Kidney (tissue), 14 donors: ENCODE measurements around the gene TENM4. TPM values are rescaled to one million over a fixed set of nuclear protein-coding genes. Genes with fewer than 3 reads are reported as not detected.

Source experiments
- DNase-seq, 5 donors: peaks; one replicate each; pipeline ENCODE4 v3.0.0-alpha.2; 2013 to 2020
- FAIRE-seq: peaks from 2 replicates; lab custom pipeline; 2012; peaks lifted over from hg19 to GRCh38; lab: Jason Lieb, UNC
- H3K27ac ChIP-seq, 2 donors: one replicate each; pipeline ENCODE4 v1.7.0; 2013; ENCODE audit warnings: low read depth in 2 of 2, low read length in 2 of 2, inconsistent platforms in 1 of 2
- H3K27me3 ChIP-seq: one replicate; pipeline ENCODE4 v1.7.1; 2013; ENCODE audit warnings: low read length, inconsistent platforms; ENCODE audit not compliant: control insufficient read depth, insufficient read depth
- H3K36me3 ChIP-seq, 3 donors: one replicate each; pipeline versions ENCODE4 v1.7.0 to v1.7.1; 2013; ENCODE audit warnings: low read length in 3 of 3, control low read depth in 1 of 3, inconsistent platforms in 1 of 3; ENCODE audit not compliant: insufficient read depth in 3 of 3, control insufficient read depth in 2 of 3
- H3K4me1 ChIP-seq, 3 donors: one replicate each; pipeline versions ENCODE4 v1.7.0 to v1.7.1; 2013; ENCODE audit warnings: low read length in 3 of 3, inconsistent platforms in 1 of 3, low read depth in 1 of 3; ENCODE audit not compliant: control insufficient read depth in 2 of 3, insufficient read depth in 2 of 3
- H3K4me3 ChIP-seq, 3 donors: one replicate each; pipeline versions ENCODE4 v1.7.0 to v1.8.1; 2013; ENCODE audit warnings: low read length in 3 of 3, control low read depth in 1 of 3, inconsistent platforms in 1 of 3
- H3K9ac ChIP-seq, 3 donors: one replicate each; pipeline versions ENCODE4 v1.7.0 to v1.7.1; 2013; ENCODE audit warnings: low read length in 3 of 3, control low read depth in 1 of 3, inconsistent platforms in 1 of 3
- H3K9me3 ChIP-seq, 3 donors: one replicate each; pipeline versions ENCODE4 v1.7.0 to v1.7.1; 2013; ENCODE audit warnings: low read length in 3 of 3, control low read depth in 1 of 3, inconsistent platforms in 1 of 3; ENCODE audit not compliant: control insufficient read depth in 2 of 3, insufficient read depth in 1 of 3
- intact Hi-C: fragments of 100-400 bp; cut with DNase I; formaldehyde crosslinking; loops from one replicate; pipeline ENCODE4 v1.11.1; 2022
- polyA plus RNA-seq: library from polyadenylated mRNA; stranded (reverse); fragments of 350-450 nt; fragmentation: Illumina TruSeq; extraction: RNeasy Lipid Tissue Mini Kit (QIAGEN cat#74804); gene quantifications from one replicate; pipeline ENCODE4 v1.2.3, GENCODE V29; 2014; ENCODE audit warnings: low read depth, low replicate concordance; ENCODE audit not compliant: insufficient read depth
- total RNA-seq: library from RNA; stranded (reverse); fragmentation: NEBNext Ultra II Directional; extraction: Animal tissue kit (Norgen Biotek cat#: 25700); gene quantifications from one replicate; pipeline ENCODE4 v1.2.1, GENCODE V29; 2021
- TF ChIP-seq, protein P1 (sequence below): IDR thresholded peaks from 3 replicates; pipeline ENCODE4 v1.5.1; 2012; ENCODE audit warnings: mild to moderate bottlenecking, moderate library complexity, borderline replicate concordance; ENCODE audit not compliant: insufficient read depth; ENCODE audit errors: extremely low read depth
- donor health status: control.
- donor health status: control.
- donor health status: control.
- donor health status: control.
- donor health status: control.
- donor health status: DM: yes; HTN: yes; CAD: no.
- donor health status: Normal renal cell carcinoma (clear cell type).

Gene TENM4
- total and polyA plus RNA-seq, 2 donors from 2014 or later, result 0.34 to 31.0 TPM

DNA sequence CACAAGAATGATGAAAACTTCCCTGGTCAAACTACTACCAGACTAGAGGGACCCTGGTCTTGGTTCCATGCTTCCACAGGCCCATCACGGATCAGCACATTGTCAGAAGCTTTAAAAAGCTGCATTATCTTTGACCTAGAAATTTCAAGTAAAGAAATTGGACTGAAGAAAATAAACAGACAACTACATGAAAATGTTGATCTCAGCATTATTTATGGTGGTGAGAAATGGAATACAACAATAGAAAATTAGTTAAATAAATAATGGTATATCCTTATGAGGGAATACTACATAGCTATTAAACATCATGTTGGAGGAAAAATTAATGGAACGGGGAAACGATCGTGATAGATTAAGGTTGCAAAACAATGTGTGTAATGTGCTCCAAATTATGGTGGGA is 13.7 kb downstream of the TENM4 start:
- FAIRE-seq (no peak), DNase-seq (no peak)
- intact Hi-C loops, result no loop called here
- no peaks in the 10 kb centered on the region for H3K36me3 ChIP-seq
- H3K4me3 ChIP-seq, result no peak overlapping the region
- no peaks in the 10 kb centered on the region for H3K4me1 ChIP-seq
- TF ChIP-seq, protein P1, sequence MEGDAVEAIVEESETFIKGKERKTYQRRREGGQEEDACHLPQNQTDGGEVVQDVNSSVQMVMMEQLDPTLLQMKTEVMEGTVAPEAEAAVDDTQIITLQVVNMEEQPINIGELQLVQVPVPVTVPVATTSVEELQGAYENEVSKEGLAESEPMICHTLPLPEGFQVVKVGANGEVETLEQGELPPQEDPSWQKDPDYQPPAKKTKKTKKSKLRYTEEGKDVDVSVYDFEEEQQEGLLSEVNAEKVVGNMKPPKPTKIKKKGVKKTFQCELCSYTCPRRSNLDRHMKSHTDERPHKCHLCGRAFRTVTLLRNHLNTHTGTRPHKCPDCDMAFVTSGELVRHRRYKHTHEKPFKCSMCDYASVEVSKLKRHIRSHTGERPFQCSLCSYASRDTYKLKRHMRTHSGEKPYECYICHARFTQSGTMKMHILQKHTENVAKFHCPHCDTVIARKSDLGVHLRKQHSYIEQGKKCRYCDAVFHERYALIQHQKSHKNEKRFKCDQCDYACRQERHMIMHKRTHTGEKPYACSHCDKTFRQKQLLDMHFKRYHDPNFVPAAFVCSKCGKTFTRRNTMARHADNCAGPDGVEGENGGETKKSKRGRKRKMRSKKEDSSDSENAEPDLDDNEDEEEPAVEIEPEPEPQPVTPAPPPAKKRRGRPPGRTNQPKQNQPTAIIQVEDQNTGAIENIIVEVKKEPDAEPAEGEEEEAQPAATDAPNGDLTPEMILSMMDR, result no peak
- no peaks in the 10 kb centered on the region for H3K9me3 ChIP-seq
- H3K27me3 ChIP-seq, result no peaks in the 10 kb centered on the region
- no peak overlapping the region for H3K27ac ChIP-seq
- H3K9ac ChIP-seq, result no peak overlapping the region

DNA sequence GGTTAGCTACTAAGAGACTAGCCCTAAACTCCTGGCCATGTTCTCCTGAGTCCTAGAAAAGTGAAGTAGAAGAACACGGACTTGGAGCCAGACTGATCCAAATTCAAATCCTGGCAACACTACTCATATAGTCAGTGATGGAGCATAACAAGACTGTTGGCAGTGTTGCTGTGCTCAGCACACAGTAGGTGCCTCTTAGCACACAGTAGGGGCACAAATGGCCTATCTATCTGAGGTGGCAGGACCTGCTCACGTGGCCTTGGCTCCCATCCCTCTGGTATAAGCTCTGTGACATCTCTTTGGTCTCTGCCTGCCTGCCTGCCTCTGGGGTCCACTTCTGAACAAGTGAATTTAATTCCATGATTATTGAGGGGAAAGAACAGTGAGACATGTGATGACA is 15.4 kb downstream of the TENM4 start:
- H3K9ac ChIP-seq, result no peak overlapping the region
- no peaks in the 10 kb centered on the region for H3K27me3 ChIP-seq
- FAIRE-seq, result no peak
- no peaks in the 10 kb centered on the region for H3K4me1 ChIP-seq
- no peak for DNase-seq
- no peak overlapping the region for H3K4me3 ChIP-seq
- H3K27ac ChIP-seq, result no peak overlapping the region
- intact Hi-C loops, result no loop called here
- no peaks in the 10 kb centered on the region for H3K36me3 ChIP-seq
- no peaks in the 10 kb centered on the region for H3K9me3 ChIP-seq
- TF ChIP-seq, protein P1, result no peak

DNA sequence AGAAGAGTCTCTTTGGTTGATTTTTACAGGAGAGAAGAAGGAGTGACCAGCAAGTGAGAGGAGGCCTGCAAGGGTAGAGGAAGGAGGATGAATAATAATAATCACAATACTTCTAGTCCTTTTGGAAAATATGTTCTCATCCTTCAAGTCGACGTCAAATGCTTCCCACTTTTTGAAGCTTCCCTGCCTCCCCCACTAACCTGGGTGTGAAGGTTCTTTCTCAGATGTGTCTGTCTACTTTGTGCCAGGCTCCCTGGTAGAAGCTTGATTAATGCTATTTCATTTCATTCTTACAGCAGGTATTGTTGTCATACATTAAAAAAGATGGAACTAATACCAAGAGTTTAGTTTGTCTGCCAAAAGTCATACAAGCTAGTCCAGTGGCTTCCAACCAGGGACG is 17.1 kb downstream of the TENM4 start:
- Histone ChIP-seq H3K27ac (no peak overlapping the region), H3K9ac (no peak overlapping the region), H3K4me1 (no peaks in the 10 kb centered on the region), H3K36me3 (no peaks in the 10 kb centered on the region), H3K4me3 (no peak overlapping the region), H3K9me3 (no peaks in the 10 kb centered on the region), H3K27me3 (no peaks in the 10 kb centered on the region)
- DNase-seq (no peak), FAIRE-seq (no peak)
- intact Hi-C loops, result no loop called here
- TF ChIP-seq, protein P1, result no peak

DNA sequence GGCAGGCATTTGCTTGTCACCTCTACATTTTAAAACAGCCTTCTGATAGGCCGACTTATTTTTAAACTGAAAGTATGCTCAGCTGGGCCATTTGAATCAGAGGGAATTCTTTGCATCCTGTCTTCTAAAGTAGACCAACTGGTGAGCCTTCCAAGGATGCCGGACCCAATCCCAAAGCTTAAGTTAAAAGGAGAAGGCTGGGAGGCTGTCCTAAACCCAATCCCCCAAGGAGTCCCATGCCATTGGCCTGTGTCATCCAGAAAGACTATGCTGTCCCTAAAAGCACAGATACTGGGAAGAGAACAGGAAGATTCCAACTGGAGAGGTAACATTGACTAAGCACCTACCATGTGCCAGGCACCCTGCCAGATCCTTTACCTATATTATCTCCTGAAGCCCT is 18.0 kb downstream of the TENM4 start:
- intact Hi-C loops, result no loop called here
- no peak overlapping the region for H3K4me3 ChIP-seq
- no peak overlapping the region for H3K9ac ChIP-seq
- H3K4me1 ChIP-seq, result no peaks in the 10 kb centered on the region
- H3K36me3 ChIP-seq, result no peaks in the 10 kb centered on the region
- H3K27me3 ChIP-seq, result no peaks in the 10 kb centered on the region
- H3K27ac ChIP-seq, result no peak overlapping the region
- TF ChIP-seq, protein P1, result no peak
- DNase-seq (no peak), FAIRE-seq (no peak)
- H3K9me3 ChIP-seq, result no peaks in the 10 kb centered on the region
